GM10847 (cell line): ENCODE measurements around the gene ZNF837.

Experiments
- POLR2A ChIP-seq: IDR thresholded peaks from 2 replicates; pipeline ENCODE4 v1.6.1; 2011; ENCODE audit not compliant: insufficient read length; ENCODE audit errors: extremely low read depth

Gene ZNF837

GRCh38 chr19:58398087-58398486 is 17.3 kb upstream of the ZNF837 start:
- TF ChIP-seq POLR2A, result no peak

GRCh38 chr19:58397533-58398037 is 16.8 kb upstream of the ZNF837 start:
- no peak for TF ChIP-seq POLR2A

- no peak for TF ChIP-seq POLR2A
Measured at GRCh38 chr19:58396691-58397532, 16.1 kb upstream of the ZNF837 start.

GRCh38 chr19:58395979-58396627 is 15.3 kb upstream of the ZNF837 start:
- no peak for TF ChIP-seq POLR2A

- TF ChIP-seq POLR2A, result peak; percentile 12
Measured at GRCh38 chr19:58395220-58395978, 14.6 kb upstream of the ZNF837 start, which contains the start of gene RNF225. RNF225 (plus strand) TSS chr19:58395656; CDS start chr19:58396090, 434 bp downstream.

- TF ChIP-seq POLR2A, result no peak
Measured at GRCh38 chr19:58394821-58395219, 14.0 kb upstream of the ZNF837 start.

- TF ChIP-seq POLR2A, result no peak
Measured at GRCh38 chr19:58393725-58394033, 12.8 kb upstream of the ZNF837 start.

GRCh38 chr19:58392945-58393724 is 12.3 kb upstream of the ZNF837 start:
- TF ChIP-seq POLR2A, result no peak

- TF ChIP-seq POLR2A, result no peak
Measured at GRCh38 chr19:58388175-58388526, 7.3 kb upstream of the ZNF837 start.

- TF ChIP-seq POLR2A, result no peak
Measured at GRCh38 chr19:58387338-58388174, 6.7 kb upstream of the ZNF837 start.

GRCh38 chr19:58386576-58387337 is 5.9 kb upstream of the ZNF837 start, which contains the start of gene RPS5:
RPS5 (plus strand) TSS chr19:58387269; CDS start chr19:58388138, 869 bp downstream.
- peak; percentile 97 for TF ChIP-seq POLR2A

GRCh38 chr19:58385891-58386575 is 5.2 kb upstream of the ZNF837 start:
- no peak for TF ChIP-seq POLR2A
